ENCODE measurements around the gene MUC5AC. TPM values are rescaled to one million over a fixed set of nuclear protein-coding genes. Genes with fewer than 3 reads are reported as not detected.

MUC5AC gene
- total RNA-seq, 1 donor from 2014 or later, result not detected

DNA sequence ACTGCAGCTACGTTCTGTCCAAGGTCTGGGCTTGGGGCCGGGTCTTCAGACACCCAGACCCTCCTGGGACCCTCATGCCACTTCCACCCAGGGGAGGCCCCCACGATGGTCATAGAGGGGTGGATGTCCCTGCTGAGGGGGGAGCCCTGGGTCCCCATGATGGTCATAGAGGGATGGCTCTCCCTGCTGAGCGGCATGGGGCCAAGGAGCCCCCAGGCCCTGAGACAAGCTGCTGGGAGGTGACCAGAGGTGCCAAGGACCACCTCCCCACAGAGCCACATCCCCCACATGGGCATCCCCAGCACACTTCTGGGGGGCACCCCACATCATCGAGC is 72.3 kb downstream of the MUC5AC start:
- no peaks in the 10 kb centered on the region for H3K36me3 Mint-ChIP-seq (ENCODE audit: unreplicated experiment)
- H3K4me3 Mint-ChIP-seq (ENCODE audit: unreplicated experiment), result no peak overlapping the region
- DNase-seq (ENCODE audit: extremely low spot score, unreplicated experiment), result no peak
- H3K9me3 Mint-ChIP-seq (ENCODE audit: unreplicated experiment), result no peaks in the 10 kb centered on the region
- TF ChIP-seq, protein P1, sequence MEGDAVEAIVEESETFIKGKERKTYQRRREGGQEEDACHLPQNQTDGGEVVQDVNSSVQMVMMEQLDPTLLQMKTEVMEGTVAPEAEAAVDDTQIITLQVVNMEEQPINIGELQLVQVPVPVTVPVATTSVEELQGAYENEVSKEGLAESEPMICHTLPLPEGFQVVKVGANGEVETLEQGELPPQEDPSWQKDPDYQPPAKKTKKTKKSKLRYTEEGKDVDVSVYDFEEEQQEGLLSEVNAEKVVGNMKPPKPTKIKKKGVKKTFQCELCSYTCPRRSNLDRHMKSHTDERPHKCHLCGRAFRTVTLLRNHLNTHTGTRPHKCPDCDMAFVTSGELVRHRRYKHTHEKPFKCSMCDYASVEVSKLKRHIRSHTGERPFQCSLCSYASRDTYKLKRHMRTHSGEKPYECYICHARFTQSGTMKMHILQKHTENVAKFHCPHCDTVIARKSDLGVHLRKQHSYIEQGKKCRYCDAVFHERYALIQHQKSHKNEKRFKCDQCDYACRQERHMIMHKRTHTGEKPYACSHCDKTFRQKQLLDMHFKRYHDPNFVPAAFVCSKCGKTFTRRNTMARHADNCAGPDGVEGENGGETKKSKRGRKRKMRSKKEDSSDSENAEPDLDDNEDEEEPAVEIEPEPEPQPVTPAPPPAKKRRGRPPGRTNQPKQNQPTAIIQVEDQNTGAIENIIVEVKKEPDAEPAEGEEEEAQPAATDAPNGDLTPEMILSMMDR (IDR thresholded peaks at IDR 0.05), result no peak
- H3K27ac Mint-ChIP-seq (ENCODE audit: unreplicated experiment), result no peak overlapping the region
- no peaks in the 10 kb centered on the region for H3K4me1 Mint-ChIP-seq (ENCODE audit: unreplicated experiment)
- H3K27me3 Mint-ChIP-seq (ENCODE audit: unreplicated experiment), result no peaks in the 10 kb centered on the region

DNA sequence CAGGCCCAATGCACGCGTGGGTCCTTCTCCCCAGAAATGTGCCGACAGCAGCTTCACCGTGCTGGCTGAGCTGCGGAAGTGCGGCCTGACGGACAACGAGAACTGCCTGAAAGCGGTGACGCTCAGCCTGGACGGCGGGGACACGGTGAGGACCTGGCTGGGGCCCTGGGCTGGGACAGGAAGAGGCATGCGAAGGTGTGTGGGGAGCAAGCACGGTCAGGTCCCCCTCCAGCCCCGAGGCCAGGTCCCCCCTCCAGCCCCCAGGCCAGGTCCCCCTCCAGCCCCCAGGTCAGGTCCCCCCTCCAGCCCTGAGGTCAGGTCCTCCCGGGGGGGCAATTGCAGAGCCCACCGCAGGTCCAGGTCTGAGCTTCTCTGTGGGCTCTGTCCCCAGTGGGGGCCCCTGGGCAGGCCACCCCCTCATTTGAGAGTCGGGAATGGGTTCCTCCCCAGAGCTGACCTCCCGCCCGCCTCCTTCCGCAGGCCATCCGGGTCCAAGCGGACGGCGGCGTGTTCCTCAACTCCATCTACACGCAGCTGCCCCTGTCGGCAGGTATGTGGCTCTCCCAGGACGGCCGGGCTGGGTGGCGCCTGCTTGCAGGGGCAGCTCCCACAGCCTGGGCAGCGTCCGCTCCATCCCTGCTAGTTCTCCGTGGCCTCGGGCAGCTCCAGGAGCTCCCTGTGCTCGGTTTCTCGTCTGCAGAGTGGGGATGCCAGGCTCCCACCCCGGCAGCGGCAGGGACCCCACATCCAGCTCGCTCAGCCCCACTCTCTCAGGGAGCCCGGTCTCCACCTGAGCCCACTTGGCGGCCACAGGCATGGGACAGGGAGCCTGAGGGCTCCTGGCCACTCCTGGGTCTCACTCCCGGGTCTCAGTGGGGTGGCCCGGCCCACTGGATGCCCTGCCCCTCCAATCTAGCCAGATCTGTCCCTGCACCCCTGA is 73.0 kb downstream of the MUC5AC start:
- H3K4me3 Mint-ChIP-seq (ENCODE audit: unreplicated experiment), result no peak overlapping the region
- H3K27me3 Mint-ChIP-seq (ENCODE audit: unreplicated experiment), result no peaks in the 10 kb centered on the region
- no peak overlapping the region for H3K27ac Mint-ChIP-seq (ENCODE audit: unreplicated experiment)
- no peaks in the 10 kb centered on the region for H3K9me3 Mint-ChIP-seq (ENCODE audit: unreplicated experiment)
- H3K36me3 Mint-ChIP-seq (ENCODE audit: unreplicated experiment), result no peaks in the 10 kb centered on the region
- TF ChIP-seq, protein P1 (IDR thresholded peaks at IDR 0.05), result no peak
- DNase-seq (ENCODE audit: extremely low spot score, unreplicated experiment), result no peak
- H3K4me1 Mint-ChIP-seq (ENCODE audit: unreplicated experiment), result peaks cover 1% of the 10 kb centered on the region

DNA sequence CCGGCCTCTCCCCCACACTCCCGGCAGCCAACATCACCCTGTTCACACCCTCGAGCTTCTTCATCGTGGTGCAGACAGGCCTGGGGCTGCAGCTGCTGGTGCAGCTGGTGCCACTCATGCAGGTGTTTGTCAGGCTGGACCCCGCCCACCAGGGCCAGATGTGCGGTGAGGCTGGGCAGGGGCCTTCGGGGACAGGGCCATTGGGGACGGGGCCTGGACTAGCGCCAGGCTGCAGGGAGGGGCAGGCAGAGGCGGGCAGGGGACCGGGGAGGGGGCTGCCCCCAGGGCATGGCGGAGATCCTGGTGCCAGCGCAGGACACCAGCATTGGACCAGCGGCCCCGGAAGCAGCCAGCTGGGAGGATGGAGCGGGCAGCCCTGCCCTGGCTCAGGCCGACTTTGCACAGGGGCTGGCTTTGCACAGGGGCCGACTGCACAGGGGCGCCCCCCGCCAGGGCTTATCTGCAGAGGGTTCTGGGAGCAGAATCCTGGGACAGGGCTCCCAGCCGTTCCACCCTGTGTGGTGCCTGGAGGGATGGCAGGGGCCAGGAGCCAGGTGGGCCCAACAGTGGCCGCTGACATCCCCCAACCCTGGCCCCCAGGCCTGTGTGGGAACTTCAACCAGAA is 73.8 kb downstream of the MUC5AC start:
- Mint-ChIP-seq H3K27me3 (ENCODE audit: unreplicated experiment) (no peaks in the 10 kb centered on the region), H3K4me1 (ENCODE audit: unreplicated experiment) (peaks cover 1% of the 10 kb centered on the region), H3K36me3 (ENCODE audit: unreplicated experiment) (no peaks in the 10 kb centered on the region), H3K27ac (ENCODE audit: unreplicated experiment) (no peak overlapping the region), H3K4me3 (ENCODE audit: unreplicated experiment) (no peak overlapping the region), H3K9me3 (ENCODE audit: unreplicated experiment) (no peaks in the 10 kb centered on the region)
- no peak for DNase-seq (ENCODE audit: extremely low spot score, unreplicated experiment)
- TF ChIP-seq, protein P1 (IDR thresholded peaks at IDR 0.05), result no peak

DNA sequence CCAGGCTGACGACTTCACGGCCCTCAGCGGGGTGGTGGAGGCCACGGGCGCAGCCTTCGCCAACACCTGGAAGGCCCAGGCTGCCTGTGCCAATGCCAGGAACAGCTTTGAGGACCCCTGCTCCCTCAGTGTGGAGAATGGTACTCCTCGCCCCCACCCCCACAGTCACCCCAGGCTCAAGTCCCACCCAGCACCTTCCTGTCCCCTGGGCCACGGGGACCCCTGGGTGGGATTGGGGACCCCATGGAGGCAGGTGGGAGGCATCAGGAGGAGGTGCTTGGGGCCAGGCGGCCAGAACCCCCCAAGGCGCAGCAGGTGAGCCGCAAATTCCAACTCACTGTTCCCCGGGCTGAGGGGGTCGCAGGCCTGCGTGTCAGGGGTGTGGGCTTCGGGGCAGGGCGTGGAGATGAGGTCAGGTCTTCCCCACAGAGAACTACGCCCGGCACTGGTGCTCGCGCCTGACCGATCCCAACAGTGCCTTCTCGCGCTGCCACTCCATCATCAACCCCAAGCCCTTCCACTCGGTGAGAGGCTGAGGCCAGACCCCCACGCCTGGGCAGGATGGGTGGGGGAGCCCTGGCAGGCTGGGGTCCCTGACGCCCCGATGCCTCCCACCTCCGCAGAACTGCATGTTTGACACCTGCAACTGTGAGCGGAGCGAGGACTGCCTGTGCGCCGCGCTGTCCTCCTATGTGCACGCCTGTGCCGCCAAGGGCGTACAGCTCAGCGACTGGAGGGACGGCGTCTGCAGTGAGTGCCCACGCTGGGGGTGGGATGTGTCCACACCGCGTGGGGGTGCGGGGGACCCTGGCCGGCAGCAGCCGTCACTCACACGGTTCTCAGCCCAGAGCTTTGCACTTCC is 74.5 kb downstream of the MUC5AC start:
- DNase-seq (ENCODE audit: extremely low spot score, unreplicated experiment), result no peak
- Mint-ChIP-seq H3K4me1 (ENCODE audit: unreplicated experiment) (peaks cover 1% of the 10 kb centered on the region), H3K27ac (ENCODE audit: unreplicated experiment) (no peak overlapping the region), H3K27me3 (ENCODE audit: unreplicated experiment) (no peaks in the 10 kb centered on the region), H3K9me3 (ENCODE audit: unreplicated experiment) (no peaks in the 10 kb centered on the region), H3K4me3 (ENCODE audit: unreplicated experiment) (no peak overlapping the region), H3K36me3 (ENCODE audit: unreplicated experiment) (no peaks in the 10 kb centered on the region)
- TF ChIP-seq, protein P1 (IDR thresholded peaks at IDR 0.05), result no peak
